Measurements from ENCODE around the gene EFNB3.

EFNB3 gene

GRCh38 chr17:7704601-7705268 lies at the start of gene EFNB3:
Gene EFNB3 (plus strand): TSS chr17:7705202. CDS start chr17:7705599, 397 bp downstream.
- FAIRE-seq (peak; percentile 31), DNase-seq (ENCODE audit: insufficient read length, low spot score) (peak; percentile 78)

GRCh38 chr17:7655541-7655840 lies 49.5 kb upstream of the EFNB3 start:
- FAIRE-seq (no peak), DNase-seq (ENCODE audit: insufficient read length, low spot score) (no peak)

- FAIRE-seq (no peak), DNase-seq (ENCODE audit: insufficient read length, low spot score) (no peak)
These were observed 47.9 kb upstream of the EFNB3 start for GRCh38 chr17:7656958-7657609.

- FAIRE-seq, result no peak
- DNase-seq (ENCODE audit: insufficient read length, low spot score), result no peak
These were observed 37.2 kb upstream of the EFNB3 start for GRCh38 chr17:7667656-7668406.

GRCh38 chr17:7668482-7668881 lies 36.5 kb upstream of the EFNB3 start:
- FAIRE-seq (no peak), DNase-seq (ENCODE audit: insufficient read length, low spot score) (no peak)

- DNase-seq (ENCODE audit: insufficient read length, low spot score) (no peak), FAIRE-seq (no peak)
These were observed 31.8 kb upstream of the EFNB3 start for GRCh38 chr17:7673239-7673638.

- DNase-seq (ENCODE audit: insufficient read length, low spot score) (no peak), FAIRE-seq (no peak)
These were observed 30.1 kb upstream of the EFNB3 start for GRCh38 chr17:7674934-7675333.

- no peak for DNase-seq (ENCODE audit: insufficient read length, low spot score)
- no peak for FAIRE-seq
These were observed 28.5 kb upstream of the EFNB3 start for GRCh38 chr17:7676533-7676932.

GRCh38 chr17:7677388-7678067 lies 27.5 kb upstream of the EFNB3 start:
- DNase-seq (ENCODE audit: insufficient read length, low spot score) (no peak), FAIRE-seq (no peak)

- DNase-seq (ENCODE audit: insufficient read length, low spot score) (no peak), FAIRE-seq (no peak)
These were observed 20.0 kb upstream of the EFNB3 start for GRCh38 chr17:7684851-7685532.

- DNase-seq (ENCODE audit: insufficient read length, low spot score) (peak; percentile 92), FAIRE-seq (no peak)
These were observed 19.3 kb upstream of the EFNB3 start for GRCh38 chr17:7685533-7686221.

GRCh38 chr17:7686222-7687071 lies 18.6 kb upstream of the EFNB3 start:
- no peak for FAIRE-seq
- peak; percentile 77 for DNase-seq (ENCODE audit: insufficient read length, low spot score)

GRCh38 chr17:7687072-7687907 lies 17.7 kb upstream of the EFNB3 start, which contains the start of gene TP53:
Gene TP53 (minus strand): TSS chr17:7687490. CDS start chr17:7676594, 10,896 bp downstream.
- FAIRE-seq (peak; percentile 91), DNase-seq (ENCODE audit: insufficient read length, low spot score) (peak; percentile 89)

GRCh38 chr17:7687908-7688807 lies 16.8 kb upstream of the EFNB3 start, which contains the start of gene WRAP53:
Gene WRAP53 (plus strand): TSS chr17:7688477. CDS start chr17:7688649, 172 bp downstream.
- FAIRE-seq, result peak; percentile 63
- DNase-seq (ENCODE audit: insufficient read length, low spot score), result peak; percentile 98

GRCh38 chr17:7688808-7689316 lies 16.1 kb upstream of the EFNB3 start:
- DNase-seq (ENCODE audit: insufficient read length, low spot score) (no peak), FAIRE-seq (no peak)

GRCh38 chr17:7695586-7695985 lies 9.4 kb upstream of the EFNB3 start:
- FAIRE-seq (no peak), DNase-seq (ENCODE audit: insufficient read length, low spot score) (no peak)
